Mammary epithelial cell (primary cell): ENCODE measurements around the gene STX1A.

ENCODE experiments used
- CTCF ChIP-seq, 2 donors: IDR thresholded peaks in 1 of 2; conservative IDR thresholded peaks in 1 of 2; 2 replicates each; pipeline ENCODE4 v1.5.1; 2011 to 2012; ENCODE audit warnings: inconsistent platforms in 2 of 2, low read length in 2 of 2, mild to moderate bottlenecking in 2 of 2, control low read depth in 1 of 2, low read depth in 1 of 2; ENCODE audit not compliant: insufficient read depth in 1 of 2; ENCODE audit errors: extremely low read depth in 1 of 2
- EZH2 ChIP-seq: IDR thresholded peaks from 2 replicates; pipeline ENCODE4 v1.6.1; 2012; ENCODE audit warnings: low read length, inconsistent platforms, borderline replicate concordance

GRCh38 chr7:73690646-73691045 is 28.8 kb downstream of the STX1A start:
- no peak for TF ChIP-seq CTCF (conservative IDR thresholded peaks at IDR 0.05 in 1 of 2, IDR thresholded peaks at IDR 0.05 in 1 of 2; ENCODE audit: extremely low read depth in 1 of 2, insufficient read depth in 1 of 2, low read depth in 1 of 2, low read length in 2 of 2)
- no peak for TF ChIP-seq EZH2
